Measurements from ENCODE around the gene AKT1S1.

AKT1S1 gene

DNA sequence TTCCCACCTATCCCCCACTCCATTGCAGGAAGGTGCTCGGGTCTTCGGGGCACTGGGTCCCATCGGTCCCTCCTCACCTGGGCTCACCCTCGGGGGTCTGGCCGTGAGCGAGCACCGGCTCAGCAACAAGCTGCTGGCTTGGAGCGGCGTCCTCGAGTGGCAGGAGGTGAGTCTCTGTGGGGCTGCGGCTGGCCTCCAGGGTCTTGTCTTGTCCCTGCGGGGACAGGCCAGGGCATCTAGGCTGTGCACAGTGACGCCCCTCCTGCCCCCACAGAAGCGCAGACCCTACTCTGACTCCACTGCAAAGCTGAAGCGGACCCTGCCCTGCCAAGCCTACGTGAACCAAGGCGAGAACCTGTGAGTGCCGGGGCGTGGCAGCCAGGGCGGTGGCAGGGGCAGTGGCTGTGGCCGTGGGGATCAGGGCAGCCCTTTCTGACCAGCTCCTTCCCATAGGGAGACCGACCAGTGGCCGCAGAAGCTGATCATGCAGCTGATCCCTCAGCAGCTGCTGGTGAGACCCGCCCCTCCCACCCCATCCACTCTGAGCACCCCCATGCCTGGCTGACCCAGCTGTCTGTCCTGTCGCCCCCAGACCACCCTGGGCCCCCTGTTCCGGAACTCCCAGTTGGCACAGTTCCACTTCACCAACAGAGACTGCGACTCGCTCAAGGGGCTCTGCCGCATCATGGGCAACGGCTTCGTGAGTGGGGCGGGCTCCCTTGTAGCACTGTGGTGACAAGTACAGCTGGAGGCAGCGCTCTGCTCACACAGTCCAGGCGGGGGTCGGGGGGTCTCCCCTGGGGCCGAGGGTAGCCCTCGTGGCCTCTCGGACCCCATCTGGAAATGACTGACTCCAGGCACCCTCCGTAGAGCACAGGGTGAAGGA, 22.5 kb downstream of the AKT1S1 start:
- no peak overlapping the region for H3K4me3 ChIP-seq (ENCODE audit: insufficient read length, low read depth)
- no peak for DNase-seq (ENCODE audit: low read depth, low spot score)
- peaks cover 72% of the 10 kb centered on the region for H3K36me3 ChIP-seq (ENCODE audit: insufficient read depth, insufficient read length, low read length)
- H3K4me1 ChIP-seq (ENCODE audit: insufficient read depth, insufficient read length) = peaks cover 14% of the 10 kb centered on the region
- H3K27me3 ChIP-seq (ENCODE audit: insufficient read depth, insufficient read length) = no peaks in the 10 kb centered on the region
- TF ChIP-seq ZNF274 (IDR thresholded peaks at IDR 0.05; ENCODE audit: low read depth, low read length) = no peak
- no peak for TF ChIP-seq YY1 (IDR thresholded peaks at IDR 0.05; ENCODE audit: insufficient read depth, insufficient read length)
- TF ChIP-seq SUZ12 (IDR thresholded peaks at IDR 0.05; ENCODE audit: extremely low read depth, insufficient read depth, insufficient read length) = no peak
- peak overlapping the region; percentile 42 for H3K9ac ChIP-seq (ENCODE audit: insufficient read length, low read depth)
- no peaks in the 10 kb centered on the region for H3K9me3 ChIP-seq (ENCODE audit: insufficient read depth, low read length)

- H3K4me3 ChIP-seq (ENCODE audit: insufficient read length, low read depth) = no peak overlapping the region
- H3K27me3 ChIP-seq (ENCODE audit: insufficient read depth, insufficient read length) = no peaks in the 10 kb centered on the region
- TF ChIP-seq YY1 (IDR thresholded peaks at IDR 0.05; ENCODE audit: insufficient read depth, insufficient read length) (no peak), SUZ12 (IDR thresholded peaks at IDR 0.05; ENCODE audit: extremely low read depth, insufficient read depth, insufficient read length) (no peak), ZNF274 (IDR thresholded peaks at IDR 0.05; ENCODE audit: low read depth, low read length) (no peak)
- peaks cover 17% of the 10 kb centered on the region for H3K4me1 ChIP-seq (ENCODE audit: insufficient read depth, insufficient read length)
- DNase-seq (ENCODE audit: low read depth, low spot score) = no peak
- H3K9me3 ChIP-seq (ENCODE audit: insufficient read depth, low read length) = no peaks in the 10 kb centered on the region
- peak overlapping the region; percentile 42 for H3K9ac ChIP-seq (ENCODE audit: insufficient read length, low read depth)
- H3K36me3 ChIP-seq (ENCODE audit: insufficient read depth, insufficient read length, low read length) = peaks cover 74% of the 10 kb centered on the region
Measured at GRCh38 chr19:49853852-49854377, 23.2 kb downstream of the AKT1S1 start.

DNA sequence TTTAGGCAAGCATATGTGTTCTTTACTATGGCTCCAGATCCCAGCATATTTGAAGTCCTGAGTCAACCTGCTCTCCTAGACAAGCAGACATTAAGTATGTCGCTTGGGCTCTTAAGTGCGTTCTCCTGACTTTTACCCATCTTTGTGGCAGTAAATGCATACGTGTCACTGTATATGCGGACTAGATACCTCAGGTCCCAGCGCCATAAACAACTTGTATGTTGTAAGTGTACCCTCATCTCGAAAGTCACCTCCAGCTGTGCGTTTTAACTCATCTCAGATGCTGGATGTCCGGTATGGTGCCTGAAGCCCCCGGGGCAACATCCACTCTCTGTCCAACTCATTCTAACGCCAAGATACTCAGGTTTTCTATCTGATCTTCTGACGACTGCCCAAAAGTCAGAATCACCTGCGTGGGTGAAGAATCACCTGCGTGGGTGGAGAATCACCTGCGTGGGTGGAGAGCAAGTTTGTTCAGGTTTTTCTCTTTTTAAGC, 24.5 kb downstream of the AKT1S1 start:
- TF ChIP-seq SUZ12 (IDR thresholded peaks at IDR 0.05; ENCODE audit: extremely low read depth, insufficient read depth, insufficient read length) = no peak
- no peak for TF ChIP-seq ZNF274 (IDR thresholded peaks at IDR 0.05; ENCODE audit: low read depth, low read length)
- no peak for TF ChIP-seq YY1 (IDR thresholded peaks at IDR 0.05; ENCODE audit: insufficient read depth, insufficient read length)
- peaks cover 14% of the 10 kb centered on the region for H3K4me1 ChIP-seq (ENCODE audit: insufficient read depth, insufficient read length)
- DNase-seq (ENCODE audit: low read depth, low spot score) = no peak
- peaks cover 62% of the 10 kb centered on the region for H3K36me3 ChIP-seq (ENCODE audit: insufficient read depth, insufficient read length, low read length)
- H3K27me3 ChIP-seq (ENCODE audit: insufficient read depth, insufficient read length) = no peaks in the 10 kb centered on the region
- peak overlapping the region; percentile 55 for H3K4me3 ChIP-seq (ENCODE audit: insufficient read length, low read depth)
- peak overlapping the region; percentile 57 for H3K9ac ChIP-seq (ENCODE audit: insufficient read length, low read depth)
- no peaks in the 10 kb centered on the region for H3K9me3 ChIP-seq (ENCODE audit: insufficient read depth, low read length)

DNA sequence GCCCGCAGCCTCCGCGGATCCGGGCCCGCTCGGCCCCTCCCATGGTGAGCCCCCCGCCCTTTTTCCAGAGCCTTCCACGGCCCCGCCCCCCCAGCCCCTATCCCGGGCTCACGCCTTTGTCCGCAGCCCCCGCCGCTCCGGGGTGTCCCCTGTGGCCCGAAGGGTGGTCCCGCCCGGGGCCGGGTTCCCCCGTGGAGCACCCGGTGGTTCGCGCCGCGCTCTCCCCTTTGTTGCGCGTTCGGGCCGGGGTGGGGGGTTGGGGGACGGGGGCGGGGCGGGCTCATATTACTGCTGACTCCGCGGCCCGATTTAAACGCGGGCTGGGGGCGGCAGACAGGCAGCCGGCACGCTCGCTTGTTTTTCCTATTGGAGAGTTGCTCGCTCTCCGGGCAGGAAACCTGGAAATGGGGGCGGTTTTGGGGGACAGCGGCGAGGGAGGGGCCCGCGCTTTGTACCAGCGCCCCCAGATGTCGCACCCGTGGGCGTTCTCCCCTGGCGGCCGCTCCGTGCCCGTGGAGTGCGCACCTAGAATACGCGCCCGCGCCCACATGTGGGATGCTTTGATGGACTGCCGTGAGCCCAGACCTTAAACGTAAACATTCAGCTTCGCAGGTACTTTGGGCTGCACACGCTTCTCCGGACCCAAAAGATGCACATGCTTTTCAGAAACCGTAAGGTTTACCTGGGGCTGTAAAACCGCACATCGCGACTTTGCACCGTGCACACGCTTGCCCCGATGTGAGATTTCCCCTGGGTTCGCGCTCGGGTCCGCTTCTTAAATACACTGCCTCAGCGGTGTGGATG, 25.5 kb downstream of the AKT1S1 start:
- H3K27me3 ChIP-seq (ENCODE audit: insufficient read depth, insufficient read length) = no peaks in the 10 kb centered on the region
- TF ChIP-seq ZNF274 (IDR thresholded peaks at IDR 0.05; ENCODE audit: low read depth, low read length) (no peak), YY1 (IDR thresholded peaks at IDR 0.05; ENCODE audit: insufficient read depth, insufficient read length) (no peak), SUZ12 (IDR thresholded peaks at IDR 0.05; ENCODE audit: extremely low read depth, insufficient read depth, insufficient read length) (no peak)
- peaks cover 52% of the 10 kb centered on the region for H3K36me3 ChIP-seq (ENCODE audit: insufficient read depth, insufficient read length, low read length)
- peaks cover 9% of the 10 kb centered on the region for H3K4me1 ChIP-seq (ENCODE audit: insufficient read depth, insufficient read length)
- H3K9me3 ChIP-seq (ENCODE audit: insufficient read depth, low read length) = no peaks in the 10 kb centered on the region
- H3K4me3 ChIP-seq (ENCODE audit: insufficient read length, low read depth) = peak overlapping the region; percentile 69
- no peak for DNase-seq (ENCODE audit: low read depth, low spot score)
- peak overlapping the region; percentile 88 for H3K9ac ChIP-seq (ENCODE audit: insufficient read length, low read depth)

GRCh38 chr19:49850487-49851342, 26.4 kb downstream of the AKT1S1 start, which contains the start of gene PTOV1:
TSS of gene PTOV1 (plus strand) at chr19:49851159.
- peaks cover 9% of the 10 kb centered on the region for H3K4me1 ChIP-seq (ENCODE audit: insufficient read depth, insufficient read length)
- DNase-seq (ENCODE audit: low read depth, low spot score) = peak; percentile 68
- H3K9ac ChIP-seq (ENCODE audit: insufficient read length, low read depth) = peak within 1 kb of the TSS; percentile 88
- no peaks in the 10 kb centered on the region for H3K27me3 ChIP-seq (ENCODE audit: insufficient read depth, insufficient read length)
- H3K36me3 ChIP-seq (ENCODE audit: insufficient read depth, insufficient read length, low read length) = peaks cover 43% of the 10 kb centered on the region
- peak within 1 kb of the TSS; percentile 69 for H3K4me3 ChIP-seq (ENCODE audit: insufficient read length, low read depth)
- H3K9me3 ChIP-seq (ENCODE audit: insufficient read depth, low read length) = no peaks in the 10 kb centered on the region
- no peak for TF ChIP-seq YY1 (IDR thresholded peaks at IDR 0.05; ENCODE audit: insufficient read depth, insufficient read length)
- TF ChIP-seq SUZ12 (IDR thresholded peaks at IDR 0.05; ENCODE audit: extremely low read depth, insufficient read depth, insufficient read length) = no peak
- TF ChIP-seq ZNF274 (IDR thresholded peaks at IDR 0.05; ENCODE audit: low read depth, low read length) = no peak

- Histone ChIP-seq H3K9me3 (ENCODE audit: insufficient read depth, low read length) (no peaks in the 10 kb centered on the region), H3K36me3 (ENCODE audit: insufficient read depth, insufficient read length, low read length) (peaks cover 37% of the 10 kb centered on the region), H3K4me3 (ENCODE audit: insufficient read length, low read depth) (peak overlapping the region; percentile 69), H3K9ac (ENCODE audit: insufficient read length, low read depth) (no peak overlapping the region), H3K27me3 (ENCODE audit: insufficient read depth, insufficient read length) (no peaks in the 10 kb centered on the region), H3K4me1 (ENCODE audit: insufficient read depth, insufficient read length) (peaks cover 9% of the 10 kb centered on the region)
- TF ChIP-seq SUZ12 (IDR thresholded peaks at IDR 0.05; ENCODE audit: extremely low read depth, insufficient read depth, insufficient read length) (no peak), YY1 (IDR thresholded peaks at IDR 0.05; ENCODE audit: insufficient read depth, insufficient read length) (no peak), ZNF274 (IDR thresholded peaks at IDR 0.05; ENCODE audit: low read depth, low read length) (no peak)
- DNase-seq (ENCODE audit: low read depth, low spot score) = no peak
Measured at GRCh38 chr19:49850221-49850486, 27.0 kb downstream of the AKT1S1 start.
